WTC11 (cell line): ENCODE results near the gene ZNRF2. TPM values are rescaled to one million over a fixed set of nuclear protein-coding genes. Genes with fewer than 3 reads are reported as not detected.

ENCODE experiments used
- ATAC-seq: fragments of 200-7000 bp; cut with Tn5 transposase; 2 replicates; pipeline ENCODE4 v1.10.0; 2021; ENCODE audit warnings: mild to moderate bottlenecking, moderate library complexity
- CTCF ChIA-PET: fragments of 300-600 bp; sonication (Branson Sonifier 250); formaldehyde crosslinking; loops from one replicate; lab custom pipeline; 2021; ENCODE audit warnings: antibody characterized with exemption; lab: Charles Lee
- POLR2A ChIA-PET: fragments of 350-600 bp; sonication (Branson Sonifier 250); formaldehyde crosslinking; loops from one replicate; lab custom pipeline; 2021; ENCODE audit warnings: antibody characterized with exemption; lab: Charles Lee
- DNase-seq: peaks from one replicate; pipeline ENCODE4 v3.0.0; 2021; ENCODE audit warnings: low spot score
- H3K27ac Mint-ChIP-seq: 2 replicates; pipeline ENCODE4 v1.8.0; 2021; ENCODE audit warnings: mixed read lengths
- H3K27me3 Mint-ChIP-seq: 2 replicates; pipeline ENCODE4 v1.8.0; 2021; ENCODE audit warnings: low read depth, mild to moderate bottlenecking, moderate library complexity, mixed read lengths
- H3K36me3 Mint-ChIP-seq: 2 replicates; pipeline ENCODE4 v1.8.0; 2021; ENCODE audit warnings: mixed read lengths
- H3K4me1 Mint-ChIP-seq: 2 replicates; pipeline ENCODE4 v1.8.0; 2022; ENCODE audit warnings: mixed read lengths
- H3K4me3 Mint-ChIP-seq: 2 replicates; pipeline ENCODE4 v1.8.0; 2021; ENCODE audit warnings: mild to moderate bottlenecking, moderate library complexity, mixed read lengths
- H3K9me3 Mint-ChIP-seq: 2 replicates; pipeline ENCODE4 v1.8.0; 2021; ENCODE audit warnings: mixed read lengths
- ATF1 ChIP-seq: sonication (generic); formaldehyde crosslinking; IDR thresholded peaks from 2 replicates; pipeline ENCODE4 v1.8.1; 2023; ENCODE audit warnings: mild to moderate bottlenecking, moderate library complexity, missing genetic modification reagents
- ERG ChIP-seq: fragments of 250-450 bp; sonication (Bioruptor Pico); IDR thresholded peaks from 2 replicates; pipeline ENCODE4 v1.8.0; 2021; ENCODE audit warnings: mild to moderate bottlenecking
- FOXK1 ChIP-seq: sonication (generic); formaldehyde crosslinking; IDR thresholded peaks from 2 replicates; pipeline ENCODE4 v1.8.0; 2022; ENCODE audit warnings: mild to moderate bottlenecking, moderate library complexity, missing genetic modification reagents
- FOXP4 ChIP-seq: sonication (generic); formaldehyde crosslinking; IDR thresholded peaks from 2 replicates; pipeline ENCODE4 v1.8.0; 2022; ENCODE audit warnings: mild to moderate bottlenecking, missing genetic modification reagents
- GRHL2 ChIP-seq: fragments of 250-450 bp; sonication (Bioruptor Pico); IDR thresholded peaks from 2 replicates; pipeline ENCODE4 v1.8.0; 2022; ENCODE audit warnings: mild to moderate bottlenecking, moderate library complexity; ENCODE audit not compliant: insufficient replicate concordance, severe bottlenecking
- GTF2I ChIP-seq: fragments of 250-450 bp; sonication (Bioruptor Pico); conservative IDR thresholded peaks from 2 replicates; pipeline ENCODE4 v1.4.0; 2021; ENCODE audit warnings: mild to moderate bottlenecking
- HMGXB4 ChIP-seq: sonication (generic); formaldehyde crosslinking; IDR thresholded peaks from 2 replicates; pipeline ENCODE4 v1.8.1; 2023; ENCODE audit warnings: mild to moderate bottlenecking, moderate library complexity, missing genetic modification reagents
- MXD4 ChIP-seq: fragments of 250-450 bp; sonication (Bioruptor Pico); IDR thresholded peaks from 2 replicates; pipeline ENCODE4 v1.8.0; 2021; ENCODE audit warnings: mild to moderate bottlenecking, moderate library complexity, borderline replicate concordance
- MYBL2 ChIP-seq: sonication (generic); formaldehyde crosslinking; IDR thresholded peaks from 2 replicates; pipeline ENCODE4 v1.8.1; 2023; ENCODE audit warnings: mild to moderate bottlenecking, moderate library complexity, missing genetic modification reagents
- NR3C1 ChIP-seq: sonication (generic); formaldehyde crosslinking; conservative IDR thresholded peaks from 2 replicates; pipeline ENCODE4 v1.8.1; 2023; ENCODE audit warnings: low read depth, mild to moderate bottlenecking, missing genetic modification reagents
- PRRX2 ChIP-seq: fragments of 250-450 bp; sonication (Bioruptor Pico); IDR thresholded peaks from 2 replicates; pipeline ENCODE4 v1.8.0; 2021; ENCODE audit warnings: mild to moderate bottlenecking
- SMAD3 ChIP-seq: sonication (generic); formaldehyde crosslinking; IDR thresholded peaks from 2 replicates; pipeline ENCODE4 v1.8.0; 2022; ENCODE audit warnings: missing genetic modification reagents, mild to moderate bottlenecking, borderline replicate concordance
- SOX15 ChIP-seq: fragments of 250-450 bp; sonication (Bioruptor Pico); IDR thresholded peaks from 2 replicates; pipeline ENCODE4 v1.9.0; 2021; ENCODE audit warnings: mild to moderate bottlenecking
- TEAD4 ChIP-seq: sonication (generic); formaldehyde crosslinking; IDR thresholded peaks from 2 replicates; pipeline ENCODE4 v1.8.0; 2022; ENCODE audit warnings: mild to moderate bottlenecking, missing genetic modification reagents
- ZNF121 ChIP-seq: sonication (generic); formaldehyde crosslinking; IDR thresholded peaks from 2 replicates; pipeline ENCODE4 v1.8.0; 2023; ENCODE audit warnings: missing genetic modification reagents
- total RNA-seq: library from RNA; stranded (reverse); gene quantifications from 3 replicates; pipeline ENCODE4 v1.2.3, GENCODE V29; 2021
- TF ChIP-seq, protein P1 (sequence below): sonication (generic); formaldehyde crosslinking; IDR thresholded peaks from 2 replicates; pipeline ENCODE4 v1.8.0; 2023; ENCODE audit warnings: missing genetic modification reagents, mild to moderate bottlenecking, borderline replicate concordance
- TF ChIP-seq, protein P2 (sequence below): sonication (generic); formaldehyde crosslinking; conservative IDR thresholded peaks from 2 replicates; pipeline ENCODE4 v1.8.1; 2023; ENCODE audit warnings: mild to moderate bottlenecking, low read depth, missing genetic modification reagents, moderate library complexity
- TF ChIP-seq, protein P3 (sequence below): sonication (generic); formaldehyde crosslinking; IDR thresholded peaks from 2 replicates; pipeline ENCODE4 v1.8.1; 2022; ENCODE audit warnings: mild to moderate bottlenecking, moderate library complexity, missing genetic modification reagents

ZNRF2 gene
- total RNA-seq, 1 experiment from 2014 or later, result 18.2 TPM

DNA sequence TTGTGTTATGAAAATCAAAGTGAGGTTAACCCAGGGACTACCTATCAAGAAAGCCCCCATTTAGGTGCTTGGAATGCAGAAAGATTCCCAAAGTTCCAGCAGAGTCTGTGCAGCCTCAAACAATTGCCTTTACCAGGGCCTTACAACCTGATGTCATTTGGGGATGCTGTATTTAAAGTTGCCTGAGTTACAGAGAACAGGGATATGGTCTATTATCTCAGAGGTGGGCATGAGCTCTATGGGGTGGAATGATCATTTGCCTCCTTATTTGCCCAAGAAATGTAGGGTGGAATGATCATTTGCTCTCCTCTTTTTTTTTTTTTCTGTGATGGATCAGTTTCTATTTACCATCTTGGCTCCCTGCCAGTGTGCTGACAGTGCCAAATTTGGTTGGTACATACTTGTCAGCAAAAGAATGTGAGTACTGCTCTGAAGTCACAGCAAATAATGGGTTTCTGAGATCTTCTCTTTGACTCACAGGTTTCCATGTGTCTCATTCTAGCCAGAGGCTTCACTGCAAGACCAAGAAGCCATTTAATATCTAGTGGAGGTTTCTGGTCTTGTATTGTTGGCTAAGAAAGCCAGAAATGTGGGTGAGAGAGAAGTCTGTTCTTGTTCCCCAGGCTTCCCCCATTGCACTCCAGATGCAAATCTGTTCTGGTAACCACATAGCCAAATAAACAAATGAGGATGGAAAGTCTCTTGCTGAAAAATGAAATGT, 45.5 kb upstream of the ZNRF2 start:
- no peak overlapping the region for H3K27ac Mint-ChIP-seq
- H3K36me3 Mint-ChIP-seq, result no peaks in the 10 kb centered on the region
- no peaks in the 10 kb centered on the region for H3K27me3 Mint-ChIP-seq
- H3K4me1 Mint-ChIP-seq, result no peaks in the 10 kb centered on the region
- H3K9me3 Mint-ChIP-seq, result peaks cover 8% of the 10 kb centered on the region; the same call in 1 of the 2 replicates
- no peak overlapping the region for H3K4me3 Mint-ChIP-seq
- TF ChIP-seq GRHL2 (CRISPR knock-in tag) (no peak), ERG (no peak), SOX15 (CRISPR knock-in tag) (no peak), PRRX2 (CRISPR knock-in tag) (no peak), MYBL2 (CRISPR knock-in tag) (no peak), HMGXB4 (CRISPR knock-in tag) (no peak)
- TF ChIP-seq, protein P1, sequence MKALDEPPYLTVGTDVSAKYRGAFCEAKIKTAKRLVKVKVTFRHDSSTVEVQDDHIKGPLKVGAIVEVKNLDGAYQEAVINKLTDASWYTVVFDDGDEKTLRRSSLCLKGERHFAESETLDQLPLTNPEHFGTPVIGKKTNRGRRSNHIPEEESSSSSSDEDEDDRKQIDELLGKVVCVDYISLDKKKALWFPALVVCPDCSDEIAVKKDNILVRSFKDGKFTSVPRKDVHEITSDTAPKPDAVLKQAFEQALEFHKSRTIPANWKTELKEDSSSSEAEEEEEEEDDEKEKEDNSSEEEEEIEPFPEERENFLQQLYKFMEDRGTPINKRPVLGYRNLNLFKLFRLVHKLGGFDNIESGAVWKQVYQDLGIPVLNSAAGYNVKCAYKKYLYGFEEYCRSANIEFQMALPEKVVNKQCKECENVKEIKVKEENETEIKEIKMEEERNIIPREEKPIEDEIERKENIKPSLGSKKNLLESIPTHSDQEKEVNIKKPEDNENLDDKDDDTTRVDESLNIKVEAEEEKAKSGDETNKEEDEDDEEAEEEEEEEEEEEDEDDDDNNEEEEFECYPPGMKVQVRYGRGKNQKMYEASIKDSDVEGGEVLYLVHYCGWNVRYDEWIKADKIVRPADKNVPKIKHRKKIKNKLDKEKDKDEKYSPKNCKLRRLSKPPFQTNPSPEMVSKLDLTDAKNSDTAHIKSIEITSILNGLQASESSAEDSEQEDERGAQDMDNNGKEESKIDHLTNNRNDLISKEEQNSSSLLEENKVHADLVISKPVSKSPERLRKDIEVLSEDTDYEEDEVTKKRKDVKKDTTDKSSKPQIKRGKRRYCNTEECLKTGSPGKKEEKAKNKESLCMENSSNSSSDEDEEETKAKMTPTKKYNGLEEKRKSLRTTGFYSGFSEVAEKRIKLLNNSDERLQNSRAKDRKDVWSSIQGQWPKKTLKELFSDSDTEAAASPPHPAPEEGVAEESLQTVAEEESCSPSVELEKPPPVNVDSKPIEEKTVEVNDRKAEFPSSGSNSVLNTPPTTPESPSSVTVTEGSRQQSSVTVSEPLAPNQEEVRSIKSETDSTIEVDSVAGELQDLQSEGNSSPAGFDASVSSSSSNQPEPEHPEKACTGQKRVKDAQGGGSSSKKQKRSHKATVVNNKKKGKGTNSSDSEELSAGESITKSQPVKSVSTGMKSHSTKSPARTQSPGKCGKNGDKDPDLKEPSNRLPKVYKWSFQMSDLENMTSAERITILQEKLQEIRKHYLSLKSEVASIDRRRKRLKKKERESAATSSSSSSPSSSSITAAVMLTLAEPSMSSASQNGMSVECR (CRISPR knock-in tag), result no peak
- ATAC-seq, result no peak
- DNase-seq, result no peak
- POLR2A ChIA-PET, result no interaction called here
- CTCF ChIA-PET, result no interaction called here

DNA sequence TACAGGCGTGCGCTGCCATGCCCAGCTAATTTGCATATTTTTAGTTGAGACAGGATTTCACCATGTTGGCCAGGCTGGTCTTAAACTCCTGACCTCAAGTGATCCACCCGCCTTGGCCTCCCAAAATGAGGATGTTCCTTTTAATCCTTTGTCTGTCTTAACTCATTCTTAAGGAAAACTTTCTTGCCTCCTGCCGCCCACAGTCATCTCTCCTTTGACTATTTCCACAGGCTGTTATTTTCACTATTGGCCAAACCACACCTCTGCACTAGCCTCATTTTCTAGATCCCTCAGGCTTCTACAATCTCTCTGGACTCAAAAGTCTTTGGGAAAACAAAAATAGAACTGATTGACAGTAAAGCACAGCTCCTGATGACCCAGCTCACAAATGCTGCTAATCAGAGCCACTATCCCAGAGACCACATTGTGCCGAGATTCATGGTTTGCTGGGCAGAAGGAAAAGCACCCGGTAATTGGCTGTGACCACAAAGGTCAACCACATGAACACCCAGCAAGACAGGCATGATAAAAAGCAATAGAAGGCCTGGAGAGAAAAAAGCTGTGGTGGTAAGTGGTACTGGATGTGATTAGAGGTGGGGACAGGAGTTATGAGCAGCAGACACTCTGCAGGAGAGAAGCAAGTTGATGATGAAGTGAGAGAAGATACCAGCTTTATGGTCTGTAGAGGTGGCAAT, 44.1 kb upstream of the ZNRF2 start:
- no peak for DNase-seq
- TF ChIP-seq SMAD3 (CRISPR knock-in tag), result no peak
- no peak for TF ChIP-seq GTF2I
- TF ChIP-seq FOXP4 (CRISPR knock-in tag), result no peak
- TF ChIP-seq MXD4 (CRISPR knock-in tag), result no peak
- no peak for TF ChIP-seq ZNF121
- TF ChIP-seq, protein P2, sequence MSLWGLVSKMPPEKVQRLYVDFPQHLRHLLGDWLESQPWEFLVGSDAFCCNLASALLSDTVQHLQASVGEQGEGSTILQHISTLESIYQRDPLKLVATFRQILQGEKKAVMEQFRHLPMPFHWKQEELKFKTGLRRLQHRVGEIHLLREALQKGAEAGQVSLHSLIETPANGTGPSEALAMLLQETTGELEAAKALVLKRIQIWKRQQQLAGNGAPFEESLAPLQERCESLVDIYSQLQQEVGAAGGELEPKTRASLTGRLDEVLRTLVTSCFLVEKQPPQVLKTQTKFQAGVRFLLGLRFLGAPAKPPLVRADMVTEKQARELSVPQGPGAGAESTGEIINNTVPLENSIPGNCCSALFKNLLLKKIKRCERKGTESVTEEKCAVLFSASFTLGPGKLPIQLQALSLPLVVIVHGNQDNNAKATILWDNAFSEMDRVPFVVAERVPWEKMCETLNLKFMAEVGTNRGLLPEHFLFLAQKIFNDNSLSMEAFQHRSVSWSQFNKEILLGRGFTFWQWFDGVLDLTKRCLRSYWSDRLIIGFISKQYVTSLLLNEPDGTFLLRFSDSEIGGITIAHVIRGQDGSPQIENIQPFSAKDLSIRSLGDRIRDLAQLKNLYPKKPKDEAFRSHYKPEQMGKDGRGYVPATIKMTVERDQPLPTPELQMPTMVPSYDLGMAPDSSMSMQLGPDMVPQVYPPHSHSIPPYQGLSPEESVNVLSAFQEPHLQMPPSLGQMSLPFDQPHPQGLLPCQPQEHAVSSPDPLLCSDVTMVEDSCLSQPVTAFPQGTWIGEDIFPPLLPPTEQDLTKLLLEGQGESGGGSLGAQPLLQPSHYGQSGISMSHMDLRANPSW (CRISPR knock-in tag), result no peak
- TF ChIP-seq NR3C1 (CRISPR knock-in tag), result no peak
- no peak for TF ChIP-seq TEAD4 (CRISPR knock-in tag)
- TF ChIP-seq ATF1 (CRISPR knock-in tag), result no peak
- TF ChIP-seq, protein P3, sequence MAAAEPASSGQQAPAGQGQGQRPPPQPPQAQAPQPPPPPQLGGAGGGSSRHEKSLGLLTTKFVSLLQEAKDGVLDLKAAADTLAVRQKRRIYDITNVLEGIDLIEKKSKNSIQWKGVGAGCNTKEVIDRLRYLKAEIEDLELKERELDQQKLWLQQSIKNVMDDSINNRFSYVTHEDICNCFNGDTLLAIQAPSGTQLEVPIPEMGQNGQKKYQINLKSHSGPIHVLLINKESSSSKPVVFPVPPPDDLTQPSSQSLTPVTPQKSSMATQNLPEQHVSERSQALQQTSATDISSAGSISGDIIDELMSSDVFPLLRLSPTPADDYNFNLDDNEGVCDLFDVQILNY (CRISPR knock-in tag), result no peak
- TF ChIP-seq FOXK1, result no peak
- TF ChIP-seq MYBL2 (CRISPR knock-in tag), result no peak
- ChIA-PET POLR2A (no interaction called here), CTCF (no interaction called here)
- Mint-ChIP-seq H3K36me3 (no peaks in the 10 kb centered on the region), H3K27ac (no peak overlapping the region), H3K4me1 (no peaks in the 10 kb centered on the region), H3K4me3 (no peak overlapping the region), H3K9me3 (peaks cover 8% of the 10 kb centered on the region; the same call in 1 of the 2 replicates), H3K27me3 (no peaks in the 10 kb centered on the region)
- no peak for ATAC-seq
